T-helper 22 cell (primary cell): ENCODE results near the gene JUP.

Source experiments
- DNase-seq: peaks from one replicate; pipeline ENCODE4 v3.0.0-alpha.2; 2020; ENCODE audit warnings: low read depth

Gene JUP

DNA sequence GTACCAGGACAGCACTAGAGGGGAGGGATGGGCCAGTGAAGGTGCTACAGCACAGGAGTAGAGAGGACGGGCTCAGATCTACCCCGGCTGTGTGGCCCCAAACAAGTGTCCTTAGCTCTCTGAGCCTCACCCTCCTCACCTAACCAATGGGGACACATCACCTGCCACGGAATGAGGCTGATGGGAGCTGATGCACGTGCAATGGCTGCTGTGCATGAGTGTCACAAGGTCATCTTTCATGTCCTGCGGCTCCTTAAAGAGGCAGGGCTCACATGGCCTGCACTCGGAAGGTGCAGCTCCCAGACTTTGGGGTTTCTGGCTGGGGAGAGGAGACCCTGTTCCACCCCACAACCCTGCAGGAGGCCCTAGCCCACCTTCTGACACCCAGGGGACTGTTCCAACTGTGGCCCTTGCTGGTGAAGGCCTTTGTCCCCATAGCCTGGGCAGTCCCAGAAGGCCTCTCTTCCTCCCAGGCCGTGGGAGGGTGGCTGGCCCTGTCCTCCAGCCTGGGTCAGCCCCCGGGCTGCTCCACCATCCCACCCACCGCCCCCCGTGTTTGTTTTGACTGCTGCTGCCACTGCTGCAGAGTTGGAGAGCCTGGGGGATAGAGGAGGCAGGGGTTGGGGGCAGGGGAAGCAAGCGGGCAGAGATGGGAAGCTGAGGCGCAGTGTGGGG lies 62.6 kb downstream of the JUP start:
- no peak for DNase-seq

DNA sequence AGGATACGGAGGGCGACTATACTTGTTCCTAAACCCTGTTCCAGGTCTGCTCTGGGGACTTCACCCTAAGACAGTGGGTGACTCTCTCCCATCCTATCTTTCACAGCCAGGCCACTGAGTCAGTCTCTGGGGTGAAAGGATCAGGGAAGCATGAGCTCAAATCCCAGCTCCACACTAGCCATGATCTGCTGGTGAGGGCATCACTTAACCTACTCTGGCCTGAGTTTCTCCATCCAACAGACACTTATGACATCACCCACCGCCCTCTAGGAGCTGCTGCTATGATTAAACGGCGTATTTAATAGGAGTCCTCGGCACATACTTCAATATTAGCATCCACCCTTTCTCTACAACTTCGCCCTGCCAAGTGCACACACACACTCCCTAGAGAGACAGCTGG lies 64.3 kb downstream of the JUP start:
- DNase-seq = no peak

- no peak for DNase-seq
Measured at GRCh38 chr17:41718287-41718645, 68.2 kb downstream of the JUP start.

DNA sequence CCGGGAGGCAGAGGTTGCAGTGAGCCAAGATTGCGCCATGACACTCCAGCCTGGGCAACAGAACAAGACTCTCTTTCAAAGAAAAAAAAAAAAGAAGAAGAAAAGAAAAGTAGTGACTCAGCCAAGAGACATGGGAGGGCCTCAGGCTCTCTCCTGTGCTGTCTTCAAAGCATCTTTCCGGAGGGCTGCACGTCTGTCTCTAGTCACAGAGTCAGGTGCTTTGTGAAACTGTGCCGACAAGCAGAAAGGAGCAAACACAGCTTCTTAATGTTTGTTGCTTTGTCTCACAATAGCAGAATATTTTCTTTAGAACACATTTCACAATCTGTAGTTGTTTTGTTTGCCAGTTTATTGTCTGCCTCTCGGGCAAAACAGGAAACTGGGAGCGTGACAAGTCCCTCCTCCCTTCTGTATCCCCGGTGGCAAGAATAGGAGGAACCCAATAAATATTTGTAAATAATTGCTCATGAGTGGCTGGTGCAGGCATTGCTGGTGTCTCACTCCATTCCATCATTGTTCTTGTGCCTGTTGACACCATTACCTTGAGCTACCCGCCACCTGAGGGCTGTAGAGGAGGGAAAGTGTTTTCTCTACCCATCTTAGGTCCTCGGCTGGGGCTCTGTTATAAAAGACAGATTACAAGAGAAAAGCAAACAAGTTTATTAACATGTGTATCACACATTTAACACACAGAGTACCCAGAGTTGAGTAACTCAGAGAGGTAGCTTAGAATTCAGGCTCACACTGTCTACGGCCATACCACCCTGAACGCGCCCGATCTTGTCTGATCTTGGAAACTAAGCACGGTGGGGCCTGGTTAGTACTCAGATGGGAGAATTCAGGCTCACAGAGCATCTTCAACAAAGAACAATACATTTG lies 68.9 kb downstream of the JUP start:
- no peak for DNase-seq

DNA sequence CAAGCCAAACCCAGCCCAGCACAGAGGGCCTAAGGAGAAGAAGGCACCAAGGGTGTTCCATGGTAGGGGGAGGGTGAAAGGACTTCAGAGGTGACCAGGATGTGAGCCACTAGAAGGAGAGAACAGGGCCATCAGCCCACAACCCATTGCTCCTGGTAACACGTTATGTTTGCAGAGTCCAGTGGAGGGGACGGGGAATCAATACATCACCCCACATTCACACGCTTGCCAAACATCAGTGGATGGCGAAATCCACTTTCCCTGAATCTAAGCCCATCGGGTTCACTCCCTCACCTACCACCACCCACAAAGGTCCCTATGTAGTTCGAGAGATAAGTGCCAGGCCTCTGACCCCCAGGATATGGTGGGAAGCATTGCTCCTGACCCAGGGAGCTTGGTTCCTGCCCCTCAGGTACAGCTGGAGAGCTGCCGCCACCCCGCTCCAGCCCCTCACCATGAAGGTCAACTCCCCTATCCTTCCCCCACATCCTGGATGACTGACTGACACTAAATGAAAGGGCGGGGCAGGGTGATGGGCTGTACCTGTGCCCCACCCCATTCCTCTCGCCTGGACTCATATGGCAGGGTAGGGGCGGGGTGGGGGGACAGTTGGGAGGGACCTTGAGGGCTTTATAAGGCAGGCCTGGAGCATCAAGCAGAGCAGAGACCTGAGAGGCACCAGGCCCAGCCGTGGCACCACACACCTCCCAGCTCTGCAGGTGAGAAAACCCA lies 74.7 kb downstream of the JUP start, which contains the start of gene GAST:
TSS of gene GAST (plus strand) at position 663 of the 732 bp plus-strand sequence. CDS start 3,106 bp downstream, outside the sequence.
- no peak for DNase-seq

DNA sequence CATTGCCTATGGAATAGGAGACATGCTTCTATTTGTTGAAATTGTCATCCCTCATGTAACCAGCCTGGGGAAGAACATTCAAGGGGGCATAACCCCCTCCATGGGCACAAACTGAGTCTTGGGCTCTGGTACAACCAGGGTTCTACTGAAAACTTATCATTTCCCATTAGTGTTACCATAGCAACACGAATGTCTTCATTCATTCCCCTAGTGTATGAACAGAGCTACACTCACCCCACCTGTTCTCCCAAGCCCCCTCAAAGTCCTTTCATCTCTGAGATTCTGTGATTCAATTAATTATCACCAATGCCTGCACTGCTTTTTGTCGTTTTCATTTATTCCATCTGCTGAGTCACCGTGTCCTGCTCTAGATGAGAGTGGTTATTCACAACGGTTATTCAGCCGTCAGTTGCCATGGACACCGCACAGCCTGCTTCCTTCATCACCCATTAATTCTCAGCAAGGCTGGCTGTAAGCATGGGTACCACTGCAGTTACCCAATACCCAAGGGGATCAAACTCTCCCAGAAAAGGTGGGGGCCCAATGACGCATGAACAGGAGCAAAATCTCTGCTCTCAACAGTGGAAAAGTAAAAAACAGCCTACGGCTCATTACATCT lies 75.9 kb downstream of the JUP start:
- DNase-seq = no peak

DNA sequence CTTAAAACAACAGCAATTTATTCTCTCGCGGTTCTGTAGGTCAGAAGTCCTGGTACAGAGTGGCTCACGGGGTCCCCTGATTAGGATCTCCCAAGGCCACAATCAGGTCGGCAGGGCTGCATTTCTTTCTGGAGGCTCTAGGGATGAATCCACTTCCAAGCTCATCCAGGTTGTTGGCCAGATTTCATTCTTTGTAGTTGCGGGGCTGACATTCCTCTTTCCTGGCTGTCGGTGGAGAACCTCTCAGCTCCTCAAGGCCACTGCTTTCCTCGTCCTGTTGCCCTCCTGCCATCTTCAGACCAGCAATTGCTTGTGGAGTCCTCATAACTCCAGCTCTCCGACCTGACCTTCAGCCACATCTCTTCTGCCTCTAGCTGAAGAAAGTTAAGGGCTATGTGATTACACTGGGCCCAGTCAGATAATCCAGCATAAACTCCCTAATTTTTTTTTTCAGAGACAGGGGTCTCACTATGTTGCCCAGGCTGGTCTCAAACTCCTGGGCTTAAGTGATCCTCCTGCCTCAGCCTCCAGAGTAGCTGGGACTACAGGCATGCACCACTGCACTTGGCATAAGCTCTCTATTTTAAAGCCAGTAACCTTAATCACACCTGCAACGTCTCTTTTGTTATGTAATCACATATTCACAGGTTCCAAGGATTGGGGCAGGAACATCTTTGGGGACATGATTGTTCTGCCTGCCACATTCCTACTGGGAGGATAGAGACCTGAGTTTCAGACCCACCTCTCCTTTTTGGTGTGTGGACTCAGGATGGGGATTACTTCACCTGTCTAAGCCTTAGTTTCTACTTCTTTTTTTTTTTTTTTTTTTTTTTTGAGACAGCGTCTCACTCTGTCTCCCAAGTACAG lies 78.5 kb downstream of the JUP start:
- DNase-seq = no peak

- no peak for DNase-seq
Measured at GRCh38 chr17:41705271-41705991, 81.1 kb downstream of the JUP start.
